Measurements from ENCODE around the gene SCN10A.

The SCN10A gene

DNA sequence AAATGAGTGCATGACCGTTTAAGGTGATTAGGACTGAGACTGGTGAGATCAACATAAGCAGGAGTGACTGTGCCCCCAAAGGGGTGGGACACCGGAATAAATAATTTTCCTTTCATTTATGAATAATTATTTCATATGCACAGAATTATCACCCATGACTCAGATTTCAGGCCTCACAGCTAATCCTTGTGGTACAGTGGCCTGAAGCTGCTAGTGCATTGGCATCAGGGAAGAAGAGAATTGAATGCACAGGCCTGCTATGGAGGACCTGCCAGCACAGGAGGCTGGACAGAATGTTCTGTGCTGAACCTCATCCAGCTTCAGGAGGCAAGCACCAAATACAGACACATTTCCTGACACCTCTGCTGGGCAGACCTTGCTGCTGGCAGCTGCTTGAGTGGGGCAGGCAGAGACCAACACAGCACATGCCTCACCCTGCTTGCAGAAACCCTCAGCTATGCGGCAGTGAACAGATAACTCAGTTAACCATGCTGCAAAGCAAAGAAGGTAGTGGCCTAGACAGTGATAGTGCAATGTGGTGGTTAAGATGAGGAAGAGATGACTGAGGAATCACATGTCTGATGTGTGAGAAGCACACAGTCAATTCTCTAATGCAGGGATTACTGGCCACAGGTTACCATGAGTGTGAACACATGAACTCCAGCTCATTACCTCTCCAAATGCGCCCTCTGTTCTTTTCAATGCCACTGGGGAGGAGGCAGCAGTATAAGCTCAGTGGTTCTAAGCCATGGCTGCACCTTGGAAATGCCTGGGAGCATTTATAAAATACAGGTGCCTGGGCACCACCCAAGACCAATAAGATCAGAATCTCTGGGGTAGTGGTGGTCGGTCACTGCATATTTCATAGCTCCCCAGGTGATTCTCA is 98.4 kb downstream of the SCN10A start:
- no peak for FAIRE-seq

DNA sequence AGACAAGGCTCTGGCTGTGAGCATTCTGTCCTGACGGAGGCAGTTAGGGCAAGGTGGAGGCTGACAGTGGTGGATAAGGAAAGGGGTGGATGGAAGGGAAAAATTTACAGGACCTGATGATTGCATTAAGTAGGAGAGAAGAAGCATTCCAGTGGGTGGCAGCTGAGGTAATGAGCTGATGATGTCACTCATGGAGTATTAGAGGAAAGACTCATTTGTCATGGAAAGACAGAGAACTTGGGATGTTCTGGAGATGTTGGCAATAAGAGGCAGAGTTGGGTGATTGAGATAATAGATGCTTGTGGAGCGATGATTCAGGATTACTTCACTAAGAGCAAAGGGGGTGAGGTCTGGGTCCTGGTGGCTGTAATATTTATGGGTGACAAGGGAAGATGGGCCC is 102.9 kb downstream of the SCN10A start:
- no peak for FAIRE-seq

DNA sequence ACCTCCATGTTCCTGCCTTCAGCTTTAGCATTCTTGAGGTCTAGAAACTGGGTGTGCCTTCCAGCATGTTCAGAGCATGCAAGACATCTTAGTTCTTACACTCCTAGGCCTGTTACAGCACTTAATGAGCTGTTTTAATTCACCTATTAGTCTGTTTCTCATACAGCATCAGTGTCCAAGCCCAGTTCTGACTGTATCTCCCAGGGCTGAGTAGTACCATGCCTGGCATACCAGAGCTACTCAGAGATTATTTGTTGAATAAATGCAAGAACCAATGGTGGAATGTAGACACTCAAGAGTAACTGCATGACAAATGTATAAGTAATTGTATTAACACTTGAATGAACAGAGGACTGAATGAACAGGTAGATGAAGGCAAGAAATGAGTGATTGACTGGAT is 104.7 kb downstream of the SCN10A start:
- FAIRE-seq, result no peak

DNA sequence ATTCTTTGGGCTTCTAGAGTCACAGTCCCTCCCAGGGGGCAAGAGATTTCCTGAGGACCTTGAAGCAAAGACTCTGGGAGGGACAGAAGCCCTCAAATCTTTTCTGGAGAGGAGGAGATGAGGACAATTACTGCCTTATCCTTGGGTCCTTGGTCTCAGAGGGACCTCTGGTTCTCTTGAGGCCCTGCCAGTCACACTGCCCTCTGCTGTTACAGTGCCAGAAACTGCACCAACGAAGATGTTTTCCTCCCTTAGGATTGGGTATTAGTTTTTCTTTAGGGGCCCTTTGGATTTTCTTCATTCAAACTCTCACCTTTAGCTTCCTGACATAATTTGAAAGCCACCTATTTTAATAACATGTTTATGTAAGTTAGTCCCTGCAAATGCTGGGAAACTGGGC is 108.3 kb downstream of the SCN10A start:
- no peak for FAIRE-seq

DNA sequence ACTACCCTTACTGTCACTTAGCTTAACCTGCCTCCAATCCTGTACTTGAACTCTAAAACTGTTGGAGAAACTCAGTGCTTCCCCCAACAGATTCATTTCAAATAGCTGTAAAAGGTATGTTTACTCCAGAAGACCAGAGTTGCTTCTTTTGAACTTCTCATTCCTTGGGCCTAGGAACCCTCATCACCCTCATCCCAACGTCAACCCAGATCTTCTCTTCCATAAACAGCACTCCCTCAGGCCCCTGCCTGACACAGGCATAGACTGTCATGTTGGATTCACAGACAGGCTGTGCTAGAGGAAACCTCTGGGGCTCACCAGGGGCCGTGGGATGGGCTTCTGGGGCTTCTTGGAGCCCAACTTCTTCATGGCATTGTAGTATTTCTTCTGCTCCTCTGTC is 109.1 kb downstream of the SCN10A start:
- no peak for FAIRE-seq

DNA sequence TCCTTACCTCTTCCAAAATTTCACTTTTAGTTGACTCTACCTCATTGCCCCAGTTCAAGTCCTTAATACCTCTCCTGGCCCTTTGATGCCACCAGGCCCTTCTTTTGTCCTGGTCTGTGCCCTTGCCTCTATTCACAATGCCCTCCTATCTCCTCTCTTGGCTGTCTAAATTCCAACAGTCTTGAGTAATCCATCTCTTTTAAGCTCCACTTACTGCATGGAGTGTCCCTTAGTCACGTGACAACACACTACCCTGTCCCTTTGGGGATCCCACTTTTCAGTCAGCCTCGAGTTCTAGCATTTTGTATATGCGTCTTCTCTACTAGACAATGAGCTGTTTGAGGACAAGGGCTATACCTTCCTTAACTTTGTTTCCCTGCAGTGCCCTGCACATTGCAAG is 113.8 kb downstream of the SCN10A start:
- FAIRE-seq, result no peak

DNA sequence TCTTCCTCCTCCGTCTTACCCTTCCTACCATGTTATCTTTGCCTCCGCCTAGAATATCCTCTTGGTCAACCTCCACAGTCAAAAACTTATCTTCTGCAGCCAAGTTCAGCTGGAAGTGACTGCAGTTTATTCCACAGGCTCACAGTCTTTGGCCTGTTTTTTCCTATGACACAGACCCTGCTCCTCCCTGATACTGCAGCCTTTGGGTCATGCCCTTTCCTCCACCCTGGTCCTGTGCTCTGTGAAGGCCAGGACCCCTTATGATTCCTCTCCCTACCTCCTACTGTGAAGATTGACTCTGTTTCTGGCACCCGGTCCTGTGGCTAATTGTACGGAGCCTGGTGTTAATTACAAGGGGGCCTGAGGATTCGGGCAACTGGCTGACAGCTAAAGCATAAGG is 117.3 kb downstream of the SCN10A start:
- FAIRE-seq, result no peak

DNA sequence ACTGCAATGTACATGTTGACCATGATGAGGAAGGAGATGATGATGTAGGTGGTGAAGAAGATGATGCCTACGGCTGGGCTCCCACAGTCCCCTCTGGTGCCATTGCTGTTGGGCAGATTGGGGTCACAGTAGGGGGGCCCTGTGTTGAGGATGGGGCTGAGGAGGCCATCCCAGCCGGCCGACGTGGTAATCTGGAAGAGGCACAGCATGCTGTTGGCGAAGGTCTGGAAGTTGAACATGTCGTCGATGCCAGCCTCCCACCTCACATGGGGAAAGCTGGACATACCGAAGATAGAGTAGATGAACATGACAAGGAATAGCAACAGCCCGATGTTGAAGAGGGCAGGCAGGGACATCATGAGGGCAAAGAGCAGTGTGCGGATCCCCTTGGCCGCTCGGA is 118.0 kb downstream of the SCN10A start:
- no peak for FAIRE-seq

DNA sequence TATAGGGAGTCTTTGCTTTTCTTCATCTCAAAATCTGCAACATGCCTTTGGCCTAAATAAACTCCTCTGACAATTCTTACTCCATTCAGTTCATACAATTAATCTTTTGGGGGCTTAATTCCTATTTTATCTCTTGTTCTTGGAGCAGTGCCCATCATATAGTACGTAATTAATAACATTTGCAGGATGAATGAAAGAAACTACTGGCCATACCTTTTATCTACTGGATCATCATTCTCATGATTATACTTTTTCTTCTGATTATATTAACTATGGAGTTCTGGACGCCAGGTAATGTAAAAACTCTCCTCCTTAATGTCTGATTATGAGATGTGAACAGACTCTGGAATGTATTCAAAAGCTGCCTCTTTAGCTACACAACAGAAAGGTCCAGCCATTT is 120.0 kb downstream of the SCN10A start:
- no peak for FAIRE-seq

DNA sequence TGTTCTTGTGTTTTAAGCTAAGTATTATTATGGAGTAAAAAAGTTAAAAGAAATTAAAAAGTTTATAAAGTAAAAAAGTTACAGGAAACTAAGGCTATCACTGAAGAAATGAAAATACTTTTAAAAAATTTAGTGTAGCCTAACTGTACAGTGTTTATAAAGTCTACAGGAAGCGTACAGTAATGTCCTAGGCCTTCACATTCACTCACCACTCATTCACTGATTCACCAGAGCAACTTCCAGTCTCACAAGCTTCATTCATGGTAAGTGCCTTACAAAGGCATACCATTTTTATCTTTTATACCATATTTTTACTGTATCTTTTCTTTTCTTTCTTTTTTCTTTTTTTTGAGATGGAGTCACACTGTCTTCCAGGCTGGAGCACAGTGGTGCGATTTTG is 125.8 kb downstream of the SCN10A start:
- no peak for FAIRE-seq

DNA sequence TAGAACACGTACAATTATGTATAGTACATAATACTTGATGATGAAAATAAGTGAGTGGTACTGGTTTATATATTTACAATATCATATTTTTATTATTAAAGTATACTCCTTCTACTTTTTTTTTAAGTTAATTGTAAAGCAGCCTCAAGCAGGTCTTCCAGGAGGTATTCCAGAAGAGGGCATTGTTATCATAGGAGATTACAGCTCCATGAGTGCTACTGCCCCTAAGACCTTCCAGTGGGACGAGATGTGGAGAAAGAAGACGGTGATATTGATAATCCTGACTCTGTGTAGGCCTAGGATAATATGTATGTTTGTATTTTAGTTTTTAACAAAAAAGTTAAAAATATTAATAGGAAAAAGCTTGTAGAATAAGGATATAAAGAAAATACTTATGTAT is 126.2 kb downstream of the SCN10A start:
- no peak for FAIRE-seq

DNA sequence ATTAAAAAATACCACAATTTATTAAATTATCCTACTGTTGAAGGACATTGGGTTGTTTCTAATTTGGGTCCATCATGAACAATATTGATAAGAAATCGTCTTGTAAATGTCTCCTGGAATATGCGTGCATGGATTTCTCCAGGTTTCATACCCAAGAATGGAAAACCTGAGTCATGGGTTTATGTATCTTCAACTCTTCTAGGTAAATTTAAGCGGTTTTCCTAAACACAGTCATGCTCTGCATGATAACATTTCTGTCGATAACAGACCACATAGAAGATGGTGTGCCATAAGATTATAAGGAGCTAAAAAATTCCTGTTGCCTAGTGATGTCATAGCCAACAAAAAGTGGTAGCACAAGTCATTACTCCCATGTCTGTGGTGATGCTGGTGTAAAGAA is 126.7 kb downstream of the SCN10A start:
- FAIRE-seq, result no peak

DNA sequence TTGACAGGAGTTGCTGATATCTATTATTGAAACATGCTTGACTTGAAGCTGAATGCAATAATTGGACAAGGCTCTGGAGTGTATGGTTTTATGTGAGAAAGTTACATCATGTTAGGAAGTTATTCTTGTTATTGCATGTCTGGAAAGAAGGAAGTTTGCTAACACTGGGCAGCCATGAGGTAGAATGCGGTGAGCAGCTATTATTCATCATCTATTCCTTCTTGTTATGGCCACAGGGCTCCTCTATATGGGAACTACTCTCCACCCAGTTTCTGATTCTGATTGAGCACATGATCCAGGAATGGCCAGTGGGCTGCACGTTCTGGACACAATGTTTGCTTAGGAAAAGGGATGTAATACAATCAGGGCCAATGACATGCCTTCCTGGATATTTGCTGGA is 128.7 kb downstream of the SCN10A start:
- FAIRE-seq, result no peak

DNA sequence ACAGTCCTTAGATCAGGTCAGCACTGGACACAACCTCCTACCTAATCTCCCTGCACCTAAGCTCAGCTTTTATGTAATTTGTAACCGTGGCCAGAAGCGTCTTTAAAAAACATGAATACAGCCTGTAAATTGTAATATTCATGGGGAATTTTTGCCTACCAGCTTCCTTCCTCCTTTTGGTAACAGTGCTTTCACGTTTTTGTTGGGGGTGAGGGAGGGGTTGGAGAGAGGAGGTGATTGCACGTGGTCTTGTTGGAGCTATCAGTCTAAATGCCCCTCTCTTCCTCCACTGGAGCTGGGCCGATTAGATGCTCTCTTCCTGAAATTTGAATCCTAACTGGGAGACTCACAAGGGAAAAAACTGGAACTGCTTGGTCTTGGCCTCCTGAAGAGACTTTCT is 131.5 kb downstream of the SCN10A start:
- FAIRE-seq, result no peak

DNA sequence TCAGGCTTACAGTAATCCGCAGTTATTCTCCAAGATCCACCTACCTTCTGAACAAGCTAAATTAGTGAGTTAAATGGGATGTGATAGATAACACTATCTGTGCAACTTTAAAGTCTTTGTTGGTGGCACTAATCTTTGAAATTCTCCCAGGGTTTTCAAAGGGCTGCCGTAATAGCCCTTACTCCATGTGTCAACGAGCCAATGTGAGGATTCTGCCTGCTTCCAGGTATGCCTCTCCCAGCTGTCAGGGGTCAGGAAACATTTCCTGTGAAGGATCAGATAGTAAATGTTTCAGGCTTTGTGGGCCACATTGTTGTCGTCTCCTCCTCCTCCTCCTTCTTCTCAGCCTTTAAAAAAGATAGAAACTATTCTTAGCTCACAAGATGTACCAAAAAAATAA is 146.3 kb downstream of the SCN10A start:
- FAIRE-seq, result no peak

DNA sequence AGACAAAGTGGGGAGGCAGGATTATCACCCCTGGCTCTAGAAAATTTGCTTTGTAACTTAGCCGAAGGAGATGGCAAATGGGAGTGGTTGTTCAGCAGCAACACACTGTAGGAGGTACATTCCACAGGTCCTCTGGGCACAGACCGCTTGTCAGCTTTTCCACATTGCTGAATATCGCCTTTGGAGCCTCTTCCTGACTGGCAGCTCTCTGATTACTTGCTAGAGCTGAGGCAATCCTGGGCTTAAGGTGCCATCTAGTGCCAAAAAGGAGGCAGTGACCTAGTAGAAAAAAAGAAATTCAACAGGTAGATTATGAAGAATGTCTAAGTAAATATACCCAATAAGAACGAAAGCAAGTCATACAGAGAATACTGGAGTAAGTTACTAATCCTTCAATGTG is 153.5 kb downstream of the SCN10A start:
- FAIRE-seq, result no peak

DNA sequence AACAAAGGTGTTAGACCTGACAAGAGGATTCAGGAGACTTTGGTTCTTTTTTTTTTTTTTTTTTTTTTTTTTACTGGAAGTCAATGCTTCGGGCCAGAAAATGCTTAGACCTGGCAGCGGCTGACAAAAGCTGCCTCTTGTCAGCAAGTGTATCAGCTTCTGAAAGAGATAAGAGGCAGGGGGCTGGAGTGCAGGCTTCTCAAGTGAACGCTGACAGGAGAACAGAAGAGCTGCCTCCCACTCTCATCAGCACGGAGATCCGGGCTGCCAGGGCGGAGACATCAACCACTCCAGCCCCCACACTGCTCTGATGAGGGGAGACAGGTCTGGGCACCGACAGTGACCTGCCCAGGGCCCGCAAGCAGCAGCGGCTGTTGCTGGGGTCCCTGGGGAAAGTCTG is 157.2 kb downstream of the SCN10A start:
- FAIRE-seq, result no peak

DNA sequence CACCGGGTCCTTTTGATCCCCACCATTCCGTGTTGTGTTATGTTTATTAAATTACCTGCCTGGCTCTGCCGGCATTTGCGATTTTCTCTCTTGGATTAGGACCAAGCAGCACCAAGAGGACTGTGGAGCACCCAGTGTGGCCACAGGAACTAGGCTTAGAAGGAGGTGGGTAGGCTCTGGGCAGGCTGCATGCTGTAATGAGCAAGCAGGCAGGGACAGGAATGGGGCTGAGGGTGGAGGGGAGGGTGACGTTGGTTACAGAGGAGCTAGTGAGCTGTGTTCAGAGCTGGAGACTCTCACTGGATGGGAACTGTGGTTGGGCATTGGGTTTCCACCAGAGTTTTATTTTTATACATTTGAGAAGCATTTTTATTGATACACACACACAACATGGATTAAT is 158.6 kb downstream of the SCN10A start:
- FAIRE-seq, result no peak

DNA sequence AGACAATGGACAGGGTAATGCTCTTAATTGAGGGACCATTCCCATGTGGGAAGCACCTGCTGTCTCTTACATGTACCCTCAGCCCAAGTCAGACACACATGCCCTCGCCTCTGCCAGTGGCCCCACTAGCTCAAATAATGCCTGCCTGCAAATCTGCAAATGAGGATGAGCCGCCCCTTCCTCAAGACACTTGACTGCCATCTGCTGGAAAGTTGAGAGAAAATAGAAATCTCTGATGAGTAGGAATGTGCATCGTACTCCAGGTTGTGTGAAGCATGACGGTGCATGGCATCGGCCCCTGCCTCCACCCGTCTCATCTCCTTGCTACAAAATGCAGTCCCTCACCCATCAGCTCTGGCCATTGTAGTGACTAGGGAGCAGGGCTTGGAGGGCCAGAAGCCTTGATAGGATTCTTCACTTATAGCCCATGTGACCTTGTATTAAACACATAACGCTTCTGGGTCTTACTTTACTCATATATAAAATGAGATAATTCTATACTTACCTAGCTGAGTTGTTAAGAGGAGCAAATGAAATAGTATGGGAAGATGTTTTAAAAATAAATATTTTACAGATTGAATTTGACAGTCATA is 160.2 kb downstream of the SCN10A start:
- no peak for FAIRE-seq

DNA sequence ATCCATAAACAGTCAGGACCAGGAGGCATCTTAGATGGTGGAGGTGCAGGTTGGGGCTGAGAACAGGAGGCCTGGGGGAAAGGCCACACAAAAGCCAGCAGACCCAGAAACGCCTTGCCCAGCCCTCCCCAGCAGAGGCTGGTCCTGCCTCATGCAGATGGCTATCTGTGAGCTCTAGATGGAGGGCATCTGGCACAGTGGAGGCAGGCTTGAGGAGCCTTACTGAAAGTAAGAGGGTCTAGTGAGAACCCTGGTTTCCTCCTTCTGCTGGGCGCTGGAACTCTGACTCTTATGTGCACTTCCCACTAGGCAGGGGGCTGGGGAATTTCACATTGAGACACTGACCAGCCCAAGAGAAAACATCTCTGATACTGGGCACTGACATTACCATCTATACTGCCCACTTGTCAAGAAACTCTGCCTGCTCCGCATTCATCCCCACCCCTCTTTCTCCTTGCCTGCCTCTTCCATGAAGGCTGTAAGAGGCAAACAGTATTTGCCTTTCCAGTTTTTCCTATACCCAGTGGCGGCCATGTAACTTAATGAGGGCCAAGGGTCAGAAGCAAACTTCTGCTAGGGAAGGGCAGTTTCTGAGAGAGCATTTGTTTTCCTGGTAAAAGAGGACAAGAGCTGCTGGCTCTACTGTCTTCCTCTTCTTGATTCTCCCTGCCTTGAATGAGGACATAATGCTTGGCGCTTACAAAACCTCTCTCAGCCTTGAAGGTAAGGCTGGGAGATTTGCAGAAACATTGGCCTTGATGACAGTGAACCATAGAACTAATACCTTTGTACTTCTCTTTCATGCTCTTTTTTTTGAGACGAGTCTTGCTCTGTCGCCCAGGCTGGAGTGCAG is 162.1 kb downstream of the SCN10A start:
- no peak for FAIRE-seq

DNA sequence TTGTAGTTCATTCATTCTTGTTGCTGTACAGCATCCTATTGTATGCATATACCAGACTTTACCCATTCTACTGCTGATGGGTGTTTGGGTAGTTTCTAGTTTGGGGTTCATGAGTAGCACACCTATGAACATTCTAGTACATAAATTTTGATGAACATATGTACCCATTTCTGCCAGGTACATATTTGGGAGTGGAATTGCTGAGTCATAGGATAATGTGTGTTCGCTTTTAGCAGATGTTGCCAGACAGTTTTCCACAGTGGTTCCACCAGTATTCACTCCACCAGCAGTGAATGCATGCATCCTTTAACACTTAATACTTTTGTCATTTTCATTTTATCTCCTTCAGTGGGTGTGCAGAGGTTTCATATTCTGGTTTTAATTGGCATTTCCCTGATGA is 163.1 kb downstream of the SCN10A start:
- FAIRE-seq, result no peak

DNA sequence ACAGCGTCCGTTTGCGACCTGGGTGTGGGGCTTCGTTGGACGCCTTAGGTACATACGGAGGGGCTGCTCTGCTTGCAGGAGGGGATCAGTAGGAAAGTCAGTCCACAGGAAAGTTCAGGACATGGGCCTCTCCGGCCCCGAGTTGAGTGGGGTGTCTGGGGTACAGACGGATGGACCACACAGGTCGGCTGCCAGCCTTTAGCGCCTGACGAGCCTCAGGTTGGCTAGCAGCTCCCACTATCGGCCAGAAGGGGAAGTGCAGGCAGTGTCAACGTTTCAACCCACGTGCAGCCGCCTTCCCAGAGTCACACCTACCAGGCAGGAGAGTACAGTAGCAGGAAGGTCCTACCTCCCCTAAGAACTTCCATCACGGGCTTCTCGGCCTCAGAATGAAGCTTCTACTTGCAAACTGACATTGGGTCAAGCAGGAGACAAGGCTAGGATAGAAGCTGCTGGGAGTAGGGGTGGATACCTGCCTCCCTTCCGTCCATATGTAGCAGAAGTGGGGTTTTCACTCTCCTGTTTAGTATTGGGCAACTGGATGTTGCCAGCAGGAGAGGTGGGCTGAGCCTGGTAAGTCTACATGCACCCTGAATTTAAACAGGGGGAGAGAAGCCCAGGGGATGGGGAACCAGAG is 164.7 kb downstream of the SCN10A start:
- FAIRE-seq, result no peak

DNA sequence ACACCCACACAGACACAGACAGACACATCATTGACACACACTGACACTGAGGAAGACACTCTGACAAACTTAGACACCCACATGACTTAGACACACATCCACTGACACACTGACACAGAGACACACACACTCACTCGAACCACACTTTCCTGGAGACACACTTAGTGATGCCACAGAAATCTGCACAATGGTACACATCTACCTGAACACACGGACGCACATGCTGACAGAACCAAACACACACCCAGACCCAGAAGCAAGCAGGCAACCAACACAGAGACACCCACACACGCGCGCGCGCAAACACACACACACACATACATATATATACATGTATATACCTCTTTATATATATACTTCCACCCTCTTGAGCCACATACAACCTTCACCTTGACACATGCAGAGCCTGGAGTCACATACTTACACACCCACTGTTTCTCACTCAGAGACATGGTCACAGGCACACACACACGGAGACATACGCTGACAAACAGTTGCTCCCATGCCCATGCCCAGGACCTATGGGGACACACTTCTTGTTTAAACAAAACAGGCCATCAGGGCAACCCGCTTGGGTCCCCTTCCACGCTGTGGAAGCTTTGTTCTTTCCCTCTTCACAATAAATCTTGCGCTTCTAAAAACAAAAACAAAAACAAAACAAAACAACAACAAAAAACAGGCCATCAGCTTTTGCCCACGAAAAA is 165.6 kb downstream of the SCN10A start:
- no peak for FAIRE-seq
